GM12891 (cell line): Measurements from ENCODE around the gene MYORG.

Experiments
- PAX5 ChIP-seq: IDR thresholded peaks from 2 replicates; pipeline ENCODE4 v1.6.1; 2011; ENCODE audit warnings: low read length, moderate library complexity, mild to moderate bottlenecking; ENCODE audit not compliant: insufficient read depth, severe bottlenecking
- POLR2A ChIP-seq: IDR thresholded peaks from 2 replicates; pipeline ENCODE4 v1.6.1; 2011; ENCODE audit warnings: low read depth, low read length, control low read depth
- TAF1 ChIP-seq: IDR thresholded peaks from 2 replicates; pipeline ENCODE4 v1.6.1; 2011; ENCODE audit warnings: low read depth, low read length, control low read depth

- no peak for TF ChIP-seq POLR2A
- TF ChIP-seq TAF1: no peak
- TF ChIP-seq PAX5: no peak
Observed at GRCh38 chr9:34343605-34344004, 33.1 kb downstream of the MYORG start.
